Neural progenitor cell (in vitro differentiated cells): ENCODE results near the gene SYDE1. TPM values are rescaled to one million over a fixed set of nuclear protein-coding genes. Genes with fewer than 3 reads are reported as not detected.

ENCODE experiments used
- DNase-seq: peaks from one replicate; pipeline ENCODE4 v3.0.0-alpha.2; 2016; ENCODE audit warnings: low spot score
- H2AFZ ChIP-seq: fragments of 200-600 bp; sonication (generic); replicated peaks from 2 replicates; pipeline ENCODE4 v1.6.1; 2016; ENCODE audit warnings: antibody characterized with exemption
- H3F3A ChIP-seq: fragments of 200-600 bp; sonication (generic); 2 replicates; pipeline ENCODE4 v1.6.1; 2016; ENCODE audit warnings: antibody characterized with exemption, low read depth
- H3K27ac ChIP-seq: fragments of 200-600 bp; sonication (generic); 2 replicates; pipeline ENCODE4 v1.5.1; 2016; ENCODE audit warnings: mild to moderate bottlenecking
- H3K27me3 ChIP-seq: fragments of 200-600 bp; sonication (generic); 2 replicates; pipeline ENCODE4 v1.6.1; 2016; ENCODE audit warnings: mild to moderate bottlenecking, moderate library complexity
- H3K36me3 ChIP-seq: fragments of 200-600 bp; sonication (generic); 2 replicates; pipeline ENCODE4 v1.5.1; 2016
- H3K4me1 ChIP-seq: fragments of 200-600 bp; sonication (generic); 2 replicates; pipeline ENCODE4 v1.6.1; 2016; ENCODE audit warnings: mixed run types
- H3K4me2 ChIP-seq: fragments of 200-600 bp; sonication (generic); 2 replicates; pipeline ENCODE4 v1.6.1; 2016
- H3K4me3 ChIP-seq: fragments of 200-600 bp; sonication (generic); 2 replicates; pipeline ENCODE4 v1.5.1; 2016
- H3K79me2 ChIP-seq: fragments of 200-600 bp; sonication (generic); 2 replicates; pipeline ENCODE4 v1.6.1; 2016; ENCODE audit warnings: low read depth
- H3K9ac ChIP-seq: fragments of 200-600 bp; sonication (generic); 2 replicates; pipeline ENCODE4 v1.6.1; 2016
- H3K9me3 ChIP-seq: fragments of 200-600 bp; sonication (generic); 2 replicates; pipeline ENCODE4 v1.5.1; 2016; ENCODE audit warnings: low read depth
- H4K20me1 ChIP-seq: fragments of 200-600 bp; sonication (generic); 2 replicates; pipeline ENCODE4 v1.6.1; 2016; ENCODE audit warnings: low read depth
- H3K27ac Mint-ChIP-seq: 3 replicates; pipeline ENCODE4 v1.8.0; 2021; ENCODE audit warnings: mixed read lengths
- H3K27me3 Mint-ChIP-seq: 2 replicates; pipeline ENCODE4 v1.8.0; 2022; ENCODE audit warnings: low read depth, mild to moderate bottlenecking, inconsistent platforms, moderate library complexity, mixed read lengths; ENCODE audit not compliant: insufficient read depth
- H3K36me3 Mint-ChIP-seq: 3 replicates; pipeline ENCODE4 v1.8.0; 2021; ENCODE audit warnings: mixed read lengths
- H3K4me1 Mint-ChIP-seq: 3 replicates; pipeline ENCODE4 v1.8.0; 2021; ENCODE audit warnings: mixed read lengths
- H3K4me3 Mint-ChIP-seq: 3 replicates; pipeline ENCODE4 v1.8.0; 2021; ENCODE audit warnings: mild to moderate bottlenecking, moderate library complexity, mixed read lengths
- H3K9me3 Mint-ChIP-seq: 3 replicates; pipeline ENCODE4 v1.8.0; 2020; ENCODE audit warnings: mixed read lengths
- EZH2 ChIP-seq: fragments of 200-600 bp; sonication (generic); IDR thresholded peaks from 2 replicates; pipeline ENCODE4 v1.6.1; 2017; ENCODE audit warnings: antibody characterized with exemption, mild to moderate bottlenecking, moderate library complexity
- EZH2phosphoT487 ChIP-seq: fragments of 200-600 bp; sonication (generic); IDR thresholded peaks from 2 replicates; pipeline ENCODE4 v1.6.1; 2017; ENCODE audit warnings: antibody characterized with exemption
- total RNA-seq: library from RNA; depleted of rRNA; stranded (reverse); fragments of >200 nt; gene quantifications from 2 replicates; pipeline ENCODE4 v1.2.3, GENCODE V29; 2015; ENCODE audit warnings: low replicate concordance
- TF ChIP-seq, protein P1 (sequence below): fragments of 200-600 bp; sonication (generic); IDR thresholded peaks from 2 replicates; pipeline ENCODE4 v1.5.1; 2017; ENCODE audit warnings: antibody characterized with exemption, mild to moderate bottlenecking

Gene SYDE1
- total RNA-seq, 1 donor from 2014 or later = 8.0 TPM

DNA sequence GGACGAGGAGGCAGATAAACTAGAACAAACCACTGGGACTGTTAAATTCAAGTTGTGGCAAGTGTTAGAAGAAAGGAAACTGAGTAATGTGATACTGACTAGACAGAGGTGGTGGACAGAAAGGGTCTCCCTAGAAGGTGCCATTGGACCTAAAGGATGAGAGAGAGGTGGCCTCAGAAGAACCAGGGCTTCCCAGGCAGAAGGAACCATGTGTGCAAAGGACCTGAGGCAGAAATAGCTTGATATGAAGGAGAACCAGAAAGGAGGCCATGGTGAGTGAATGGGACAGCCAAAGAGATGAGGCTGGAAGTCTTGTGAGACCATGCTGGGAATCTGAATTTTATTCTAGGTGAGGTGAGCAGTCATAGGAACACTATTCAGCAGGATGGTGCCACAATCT lies 2.8 kb upstream of the SYDE1 start:
- Mint-ChIP-seq H3K4me3 (no peak overlapping the region), H3K27ac (no peak overlapping the region), H3K9me3 (peaks cover 34% of the 10 kb centered on the region), H3K27me3 (peaks cover 8% of the 10 kb centered on the region), H3K36me3 (peaks cover 4% of the 10 kb centered on the region), H3K4me1 (peaks cover 12% of the 10 kb centered on the region)
- TF ChIP-seq, protein P1, sequence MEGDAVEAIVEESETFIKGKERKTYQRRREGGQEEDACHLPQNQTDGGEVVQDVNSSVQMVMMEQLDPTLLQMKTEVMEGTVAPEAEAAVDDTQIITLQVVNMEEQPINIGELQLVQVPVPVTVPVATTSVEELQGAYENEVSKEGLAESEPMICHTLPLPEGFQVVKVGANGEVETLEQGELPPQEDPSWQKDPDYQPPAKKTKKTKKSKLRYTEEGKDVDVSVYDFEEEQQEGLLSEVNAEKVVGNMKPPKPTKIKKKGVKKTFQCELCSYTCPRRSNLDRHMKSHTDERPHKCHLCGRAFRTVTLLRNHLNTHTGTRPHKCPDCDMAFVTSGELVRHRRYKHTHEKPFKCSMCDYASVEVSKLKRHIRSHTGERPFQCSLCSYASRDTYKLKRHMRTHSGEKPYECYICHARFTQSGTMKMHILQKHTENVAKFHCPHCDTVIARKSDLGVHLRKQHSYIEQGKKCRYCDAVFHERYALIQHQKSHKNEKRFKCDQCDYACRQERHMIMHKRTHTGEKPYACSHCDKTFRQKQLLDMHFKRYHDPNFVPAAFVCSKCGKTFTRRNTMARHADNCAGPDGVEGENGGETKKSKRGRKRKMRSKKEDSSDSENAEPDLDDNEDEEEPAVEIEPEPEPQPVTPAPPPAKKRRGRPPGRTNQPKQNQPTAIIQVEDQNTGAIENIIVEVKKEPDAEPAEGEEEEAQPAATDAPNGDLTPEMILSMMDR = no peak
- TF ChIP-seq EZH2phosphoT487 (no peak), EZH2 (no peak)
- Histone ChIP-seq H3K4me2 (no peak overlapping the region), H3K9ac (no peak overlapping the region), H3F3A (peaks cover 6% of the 10 kb centered on the region), H3K9me3 (no peaks in the 10 kb centered on the region), H3K27me3 (no peaks in the 10 kb centered on the region), H3K4me1 (no peaks in the 10 kb centered on the region), H3K4me3 (no peak overlapping the region), H3K36me3 (no peaks in the 10 kb centered on the region), H3K27ac (no peak overlapping the region), H2AFZ (no peak overlapping the region), H3K79me2 (peaks cover 21% of the 10 kb centered on the region), H4K20me1 (no peaks in the 10 kb centered on the region)
- no peak for DNase-seq

DNA sequence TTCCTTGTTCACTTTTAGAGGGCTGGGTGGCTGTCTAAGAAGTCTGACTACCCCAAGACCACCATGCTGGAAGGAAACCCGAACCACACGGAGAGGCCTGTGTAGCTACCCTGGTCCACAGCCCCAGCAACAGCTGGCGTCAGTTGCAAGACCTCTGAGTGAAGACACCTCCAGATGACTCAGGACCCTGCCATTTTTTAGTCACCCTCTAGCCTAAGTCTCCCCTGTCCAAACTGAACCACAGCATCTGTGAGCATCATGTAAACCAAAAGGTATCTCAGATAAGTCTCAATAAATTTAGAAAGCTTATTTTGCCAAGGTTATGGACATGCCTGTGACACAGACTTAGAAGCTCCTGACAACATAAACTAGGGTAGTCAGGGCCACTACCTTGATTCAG lies 2.2 kb upstream of the SYDE1 start:
- peaks cover 4% of the 10 kb centered on the region for H3K36me3 Mint-ChIP-seq
- TF ChIP-seq, protein P1 = no peak
- TF ChIP-seq EZH2 = no peak
- TF ChIP-seq EZH2phosphoT487 = no peak

DNA sequence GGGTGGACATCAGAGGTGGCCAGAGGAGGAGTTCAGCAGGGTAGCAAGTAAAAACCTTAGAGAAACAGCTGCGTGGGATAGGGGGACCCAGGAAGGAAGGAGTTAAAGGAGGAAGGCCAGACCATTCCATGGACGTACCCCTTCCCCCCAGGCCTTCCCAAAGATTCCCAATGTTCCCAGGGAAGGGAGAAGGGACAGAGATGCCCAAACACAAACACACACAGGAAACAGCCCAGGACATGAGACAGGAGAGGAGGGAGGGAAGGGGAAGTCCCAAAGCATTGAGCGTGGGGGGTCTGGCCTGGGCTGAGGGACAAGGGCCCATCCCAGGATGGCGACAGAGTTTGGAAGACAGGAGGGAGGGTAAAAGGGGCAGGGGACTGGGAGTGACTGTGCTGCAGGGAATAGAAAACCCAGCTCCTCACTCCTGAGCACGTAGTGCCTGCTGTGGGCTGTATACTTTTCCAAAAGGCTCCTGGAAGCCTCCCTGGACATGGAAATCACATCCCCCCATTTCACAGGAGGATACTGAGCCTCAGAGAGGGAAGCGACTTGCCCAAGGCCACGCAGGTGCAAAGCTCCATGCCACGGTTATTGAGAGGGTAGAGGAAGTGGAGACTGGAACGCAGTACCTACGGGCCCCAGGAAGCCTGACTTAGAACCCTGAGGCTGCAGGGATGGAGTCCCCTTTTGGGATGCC lies 1.1 kb downstream of the SYDE1 start:
- TF ChIP-seq EZH2phosphoT487 (no peak), EZH2 (no peak)
- TF ChIP-seq, protein P1 = no peak
- H3K27ac Mint-ChIP-seq = peak overlapping the region; percentile 38
- Histone ChIP-seq H3K4me2 (peak overlapping the region; percentile 91), H3K4me1 (no peaks in the 10 kb centered on the region), H3K79me2 (peaks cover 21% of the 10 kb centered on the region), H3K36me3 (peaks cover 3% of the 10 kb centered on the region), H3K4me3 (peak overlapping the region; percentile 94), H3K9ac (peak overlapping the region; percentile 95), H4K20me1 (no peaks in the 10 kb centered on the region), H3F3A (peaks cover 17% of the 10 kb centered on the region), H3K27me3 (no peaks in the 10 kb centered on the region), H3K27ac (peak overlapping the region; percentile 89), H3K9me3 (no peaks in the 10 kb centered on the region), H2AFZ (no peak overlapping the region)
- peaks cover 21% of the 10 kb centered on the region for H3K9me3 Mint-ChIP-seq
- H3K36me3 Mint-ChIP-seq = peaks cover 14% of the 10 kb centered on the region
- H3K27me3 Mint-ChIP-seq = peaks cover 5% of the 10 kb centered on the region
- H3K4me3 Mint-ChIP-seq = peak overlapping the region; percentile 86
- DNase-seq = peak; percentile 36
- peaks cover 12% of the 10 kb centered on the region for H3K4me1 Mint-ChIP-seq

More for the DNA sequence above, 2.2 kb upstream of the SYDE1 start:
- Histone ChIP-seq H3K4me2 (no peak overlapping the region), H3K79me2 (peaks cover 21% of the 10 kb centered on the region), H3K36me3 (no peaks in the 10 kb centered on the region), H3K9me3 (no peaks in the 10 kb centered on the region), H3K4me1 (no peaks in the 10 kb centered on the region), H3K9ac (no peak overlapping the region), H3K4me3 (no peak overlapping the region), H4K20me1 (no peaks in the 10 kb centered on the region), H3F3A (peaks cover 6% of the 10 kb centered on the region), H3K27me3 (no peaks in the 10 kb centered on the region), H3K27ac (no peak overlapping the region), H2AFZ (no peak overlapping the region)
- Mint-ChIP-seq H3K4me1 (peaks cover 12% of the 10 kb centered on the region), H3K27me3 (peaks cover 6% of the 10 kb centered on the region), H3K4me3 (peak overlapping the region; percentile 72), H3K27ac (no peak overlapping the region), H3K9me3 (peaks cover 34% of the 10 kb centered on the region)
- DNase-seq = no peak
